T-helper 1 cell treated with Interleukin-12 subunit alpha and Interleukin-12 subunit beta and Interleukin-4 antibody, amounts not matched to agents 30 μg/mL and 1 μg/mL, for 36 hours (primary cell): ENCODE data around the gene SELENOP.

Source experiments
- H3K27ac Mint-ChIP-seq: one replicate; pipeline ENCODE4 v1.8.0; 2021; ENCODE audit warnings: mild to moderate bottlenecking, mixed read lengths
- H3K27me3 Mint-ChIP-seq: one replicate; pipeline ENCODE4 v1.8.0; 2021; ENCODE audit warnings: low read depth, mixed read lengths
- H3K36me3 Mint-ChIP-seq: one replicate; pipeline ENCODE4 v1.8.0; 2021; ENCODE audit warnings: low read depth, mixed read lengths
- H3K4me1 Mint-ChIP-seq: one replicate; pipeline ENCODE4 v1.8.0; 2021; ENCODE audit warnings: low read depth, mixed read lengths
- H3K4me3 Mint-ChIP-seq: one replicate; pipeline ENCODE4 v1.8.0; 2021; ENCODE audit warnings: mild to moderate bottlenecking, moderate library complexity, mixed read lengths
- H3K9me3 Mint-ChIP-seq: one replicate; pipeline ENCODE4 v1.8.0; 2021; ENCODE audit warnings: mixed read lengths

Gene SELENOP

DNA sequence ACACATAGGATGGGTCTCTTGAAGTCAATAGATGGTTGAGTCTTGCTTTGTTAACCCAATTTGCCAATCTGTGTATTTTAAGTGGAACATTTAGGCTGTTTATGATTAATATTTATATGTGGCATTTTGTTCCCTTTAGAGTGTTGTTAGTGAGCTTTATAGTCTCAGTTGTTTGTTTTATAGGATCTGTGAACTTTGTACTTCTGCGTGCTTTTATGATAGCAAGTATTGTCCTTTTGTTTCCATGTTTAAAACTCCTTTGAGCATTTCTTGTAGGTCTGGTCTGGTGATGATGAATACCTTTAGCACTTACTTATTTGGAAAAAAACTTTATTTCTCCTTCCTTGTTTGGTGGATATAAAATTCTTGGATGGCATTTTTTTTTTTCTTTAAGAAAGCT lies 23.8 kb downstream of the SELENOP start:
- Mint-ChIP-seq H3K27ac (no peak overlapping the region), H3K36me3 (peaks cover 1% of the 10 kb centered on the region), H3K9me3 (peaks cover 31% of the 10 kb centered on the region), H3K4me1 (no peaks in the 10 kb centered on the region), H3K4me3 (no peak overlapping the region), H3K27me3 (no peaks in the 10 kb centered on the region)

GRCh38 chr5:42787073-42787472 lies 24.6 kb downstream of the SELENOP start:
- peaks cover 31% of the 10 kb centered on the region for H3K9me3 Mint-ChIP-seq
- no peaks in the 10 kb centered on the region for H3K4me1 Mint-ChIP-seq
- H3K27me3 Mint-ChIP-seq: no peaks in the 10 kb centered on the region
- peaks cover 1% of the 10 kb centered on the region for H3K36me3 Mint-ChIP-seq
- H3K4me3 Mint-ChIP-seq: no peak overlapping the region
- no peak overlapping the region for H3K27ac Mint-ChIP-seq

GRCh38 chr5:42785756-42786155 lies 25.9 kb downstream of the SELENOP start:
- Mint-ChIP-seq H3K27me3 (no peaks in the 10 kb centered on the region), H3K36me3 (peaks cover 1% of the 10 kb centered on the region), H3K4me1 (no peaks in the 10 kb centered on the region), H3K9me3 (peaks cover 31% of the 10 kb centered on the region), H3K27ac (no peak overlapping the region), H3K4me3 (no peak overlapping the region)

DNA sequence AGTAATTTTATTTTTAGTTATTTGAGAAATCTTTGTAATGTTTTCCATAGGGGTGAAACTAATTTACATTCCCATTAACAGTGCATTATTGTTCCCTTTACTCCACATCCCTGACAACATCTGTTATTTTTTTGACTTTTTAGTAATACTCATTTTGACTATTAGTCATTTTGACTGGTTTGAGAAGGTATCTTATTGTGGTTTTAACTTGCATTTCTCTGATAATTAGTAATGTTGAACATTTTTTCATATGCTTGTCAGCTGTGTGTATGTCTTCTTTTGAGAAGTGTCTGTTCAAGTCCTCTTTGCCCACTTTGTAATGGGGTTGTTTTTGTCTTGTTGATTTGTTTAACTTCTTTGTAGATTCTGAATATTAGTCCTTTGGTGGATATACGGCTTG lies 27.6 kb downstream of the SELENOP start:
- Mint-ChIP-seq H3K27ac (no peak overlapping the region), H3K36me3 (peaks cover 1% of the 10 kb centered on the region), H3K4me1 (no peaks in the 10 kb centered on the region), H3K9me3 (peaks cover 24% of the 10 kb centered on the region), H3K27me3 (no peaks in the 10 kb centered on the region), H3K4me3 (no peak overlapping the region)

DNA sequence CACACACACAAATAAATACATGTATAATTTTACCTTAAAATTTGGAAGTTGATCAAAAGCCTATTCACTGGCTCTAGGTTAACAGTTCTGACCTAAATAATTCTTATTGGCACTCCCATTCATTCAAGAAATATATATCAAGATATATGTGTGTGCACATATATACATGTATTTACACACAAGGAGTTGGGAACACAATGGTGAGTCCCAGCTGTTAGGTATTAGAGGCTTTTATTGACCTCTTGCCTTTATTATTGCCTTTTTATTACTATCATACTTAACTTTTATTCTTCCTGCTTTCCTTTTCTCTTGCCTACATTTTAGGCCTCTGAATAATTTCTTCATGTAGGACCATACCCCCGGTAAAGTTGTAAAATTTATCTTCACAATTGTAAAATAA lies 30.1 kb downstream of the SELENOP start:
- H3K4me3 Mint-ChIP-seq: no peak overlapping the region
- peaks cover 6% of the 10 kb centered on the region for H3K4me1 Mint-ChIP-seq

DNA sequence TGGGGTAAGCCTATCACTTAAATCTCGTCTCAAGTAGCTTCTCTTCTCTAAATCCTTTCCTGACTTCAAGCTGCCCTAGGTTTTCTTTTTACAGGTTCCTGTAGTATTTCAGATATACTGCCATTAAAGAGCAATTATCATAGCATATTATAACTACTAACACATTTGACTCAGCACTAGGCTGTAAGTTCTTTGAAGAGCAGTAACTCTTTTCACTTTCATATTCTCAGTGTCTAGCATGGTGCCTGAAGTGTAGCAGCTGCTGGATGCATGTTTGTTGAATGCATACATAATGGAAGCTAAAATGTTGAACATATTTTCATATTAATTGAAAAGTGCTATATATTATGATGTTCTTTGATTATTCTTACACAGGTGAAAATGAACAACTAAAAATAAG lies 32.6 kb downstream of the SELENOP start:
- H3K27ac Mint-ChIP-seq: no peak overlapping the region
- H3K4me3 Mint-ChIP-seq: no peak overlapping the region
- H3K4me1 Mint-ChIP-seq: peaks cover 6% of the 10 kb centered on the region
- no peaks in the 10 kb centered on the region for H3K27me3 Mint-ChIP-seq
- no peaks in the 10 kb centered on the region for H3K9me3 Mint-ChIP-seq
- no peaks in the 10 kb centered on the region for H3K36me3 Mint-ChIP-seq

More for the DNA sequence above, 30.1 kb downstream of the SELENOP start:
- peaks cover 1% of the 10 kb centered on the region for H3K36me3 Mint-ChIP-seq
- H3K27ac Mint-ChIP-seq: no peak overlapping the region
- peaks cover 14% of the 10 kb centered on the region for H3K9me3 Mint-ChIP-seq
- H3K27me3 Mint-ChIP-seq: no peaks in the 10 kb centered on the region

DNA sequence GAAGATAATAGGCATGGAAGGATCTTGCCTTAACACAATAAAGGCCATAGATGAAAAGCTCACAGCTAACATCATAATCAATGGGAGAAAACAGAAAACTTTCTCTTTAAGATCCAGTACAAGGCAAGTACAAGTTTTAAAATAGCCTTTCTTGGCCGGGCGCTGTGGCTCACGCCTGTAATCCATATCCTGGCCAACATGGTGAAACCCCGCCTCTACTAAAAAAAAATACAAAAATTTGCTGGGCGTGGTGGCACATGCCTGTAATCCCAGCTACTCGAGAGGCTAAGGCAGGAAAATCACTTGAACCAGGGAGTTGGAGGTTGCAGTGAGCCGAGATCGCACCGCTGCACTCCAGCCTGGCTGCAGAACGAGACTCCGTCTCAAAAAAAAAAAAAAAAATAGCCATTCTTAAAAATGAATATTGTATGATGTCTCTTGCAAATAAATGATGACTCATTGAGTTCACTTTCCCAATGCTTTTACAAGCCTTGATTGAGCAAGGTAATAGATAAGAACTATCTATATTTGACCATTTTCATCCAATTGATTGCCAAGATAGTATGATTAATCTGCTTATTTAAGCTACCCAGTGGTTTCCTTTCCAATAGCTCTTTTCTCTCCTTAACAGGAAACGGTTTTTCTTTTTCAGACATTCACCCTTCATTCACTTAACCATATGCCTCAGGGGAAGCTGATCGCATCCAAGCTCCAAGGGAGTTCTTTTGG lies 39.3 kb downstream of the SELENOP start:
- Mint-ChIP-seq H3K27ac (no peak overlapping the region), H3K4me3 (no peak overlapping the region), H3K36me3 (no peaks in the 10 kb centered on the region)

DNA sequence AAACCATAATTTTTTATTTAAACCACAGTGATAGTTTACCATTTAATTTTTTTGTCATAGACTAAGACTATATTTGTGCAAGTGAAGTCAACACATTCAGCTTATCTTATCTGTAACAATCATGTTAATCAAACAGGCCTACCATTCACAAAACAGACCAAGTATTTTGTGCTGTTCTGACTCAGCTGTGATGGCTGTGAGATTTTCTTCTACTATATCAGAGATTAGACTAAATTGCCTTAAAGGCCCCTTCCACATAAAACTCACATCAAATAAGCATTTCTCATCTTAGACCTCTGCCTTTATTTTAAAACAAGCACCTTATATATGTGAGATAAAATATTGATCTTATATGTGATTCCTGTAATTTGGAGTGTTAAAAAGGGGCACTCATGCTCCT lies 41.7 kb downstream of the SELENOP start:
- H3K27me3 Mint-ChIP-seq: peaks cover 4% of the 10 kb centered on the region
- no peaks in the 10 kb centered on the region for H3K36me3 Mint-ChIP-seq
- peaks cover 2% of the 10 kb centered on the region for H3K4me1 Mint-ChIP-seq
- no peak overlapping the region for H3K27ac Mint-ChIP-seq
- no peak overlapping the region for H3K4me3 Mint-ChIP-seq
- H3K9me3 Mint-ChIP-seq: no peaks in the 10 kb centered on the region

More for the DNA sequence above, 39.3 kb downstream of the SELENOP start:
- peaks cover 4% of the 10 kb centered on the region for H3K27me3 Mint-ChIP-seq
- H3K9me3 Mint-ChIP-seq: no peaks in the 10 kb centered on the region
- H3K4me1 Mint-ChIP-seq: peaks cover 2% of the 10 kb centered on the region

- H3K27me3 Mint-ChIP-seq: peaks cover 4% of the 10 kb centered on the region
- no peak overlapping the region for H3K4me3 Mint-ChIP-seq
- H3K36me3 Mint-ChIP-seq: no peaks in the 10 kb centered on the region
- H3K9me3 Mint-ChIP-seq: no peaks in the 10 kb centered on the region
- H3K27ac Mint-ChIP-seq: no peak overlapping the region
- peaks cover 2% of the 10 kb centered on the region for H3K4me1 Mint-ChIP-seq
Observed at GRCh38 chr5:42768106-42768504, 43.6 kb downstream of the SELENOP start.

GRCh38 chr5:42767491-42768105 lies 44.1 kb downstream of the SELENOP start:
- Mint-ChIP-seq H3K4me3 (no peak overlapping the region), H3K27me3 (peaks cover 4% of the 10 kb centered on the region), H3K4me1 (peaks cover 2% of the 10 kb centered on the region), H3K9me3 (no peaks in the 10 kb centered on the region), H3K36me3 (no peaks in the 10 kb centered on the region), H3K27ac (no peak overlapping the region)

DNA sequence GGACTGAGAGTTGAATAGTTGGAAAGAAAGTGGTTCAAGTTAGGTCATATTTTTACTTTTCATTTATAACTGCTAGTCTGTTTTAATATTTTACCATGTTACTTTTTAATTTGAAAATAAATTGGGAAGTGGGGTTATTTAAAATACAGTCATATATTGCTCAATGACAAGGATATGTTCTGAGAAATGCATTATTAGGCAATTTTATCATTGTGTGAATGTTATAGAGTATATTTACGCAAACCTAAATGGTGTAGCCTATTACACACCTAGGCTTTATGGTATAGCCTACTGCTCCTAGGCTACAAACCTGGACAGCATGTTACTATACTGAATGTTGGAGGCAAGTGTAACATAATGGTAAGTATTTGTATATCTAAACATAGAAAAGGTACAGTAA lies 49.9 kb downstream of the SELENOP start:
- peaks cover 8% of the 10 kb centered on the region for H3K4me1 Mint-ChIP-seq
- H3K27ac Mint-ChIP-seq: no peak overlapping the region
- no peaks in the 10 kb centered on the region for H3K36me3 Mint-ChIP-seq
- H3K9me3 Mint-ChIP-seq: no peaks in the 10 kb centered on the region
- H3K27me3 Mint-ChIP-seq: peaks cover 8% of the 10 kb centered on the region
- H3K4me3 Mint-ChIP-seq: no peak overlapping the region

DNA sequence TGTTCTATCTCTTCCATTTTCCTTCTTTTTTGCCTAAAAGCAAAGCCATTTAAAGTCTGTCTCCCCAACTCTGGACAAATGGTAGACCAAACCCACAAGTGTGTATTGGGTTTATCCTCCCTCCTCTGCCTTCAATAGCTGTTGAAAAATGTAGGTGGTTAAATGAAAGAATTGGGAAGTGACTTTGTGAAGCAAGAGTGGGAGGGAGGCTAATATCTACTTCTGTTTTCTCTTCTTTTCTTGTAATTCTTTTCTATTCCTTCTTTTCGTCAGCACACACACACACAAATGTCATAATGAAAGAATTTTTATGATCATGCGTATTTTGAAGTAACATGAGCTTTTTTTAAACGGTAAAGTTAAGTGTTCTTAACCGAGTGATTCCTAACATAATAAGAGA lies 51.3 kb downstream of the SELENOP start:
- Mint-ChIP-seq H3K9me3 (no peaks in the 10 kb centered on the region), H3K4me3 (no peak overlapping the region), H3K27ac (no peak overlapping the region), H3K27me3 (peaks cover 16% of the 10 kb centered on the region), H3K36me3 (no peaks in the 10 kb centered on the region), H3K4me1 (peaks cover 10% of the 10 kb centered on the region)

DNA sequence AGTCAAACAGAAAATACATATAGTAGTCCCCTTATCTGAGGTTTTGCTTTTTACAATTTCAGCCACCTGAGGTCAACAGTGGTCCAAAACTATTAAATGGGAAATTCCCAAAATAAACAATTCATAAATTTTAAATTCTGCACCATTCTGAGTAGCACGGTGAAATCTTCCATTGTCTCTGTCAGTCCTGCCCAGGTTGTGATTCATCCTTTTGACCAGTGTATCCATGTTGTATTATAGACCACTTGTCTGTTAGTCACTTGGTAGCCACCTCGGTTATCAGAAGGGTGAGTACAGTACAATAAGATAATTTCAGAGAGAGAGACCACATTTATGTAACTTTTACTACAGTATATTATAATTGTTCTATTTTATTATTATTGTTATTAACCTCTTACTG lies 52.2 kb downstream of the SELENOP start:
- no peaks in the 10 kb centered on the region for H3K9me3 Mint-ChIP-seq
- H3K36me3 Mint-ChIP-seq: no peaks in the 10 kb centered on the region
- H3K27ac Mint-ChIP-seq: no peak overlapping the region
- peaks cover 10% of the 10 kb centered on the region for H3K4me1 Mint-ChIP-seq
- H3K27me3 Mint-ChIP-seq: peaks cover 19% of the 10 kb centered on the region
- no peak overlapping the region for H3K4me3 Mint-ChIP-seq

- peak within 1 kb of the TSS; percentile 39 for H3K27ac Mint-ChIP-seq
- H3K4me3 Mint-ChIP-seq: peak within 1 kb of the TSS; percentile 82
- H3K27me3 Mint-ChIP-seq: peaks cover 19% of the 10 kb centered on the region
- H3K4me1 Mint-ChIP-seq: peaks cover 10% of the 10 kb centered on the region
- no peaks in the 10 kb centered on the region for H3K9me3 Mint-ChIP-seq
- H3K36me3 Mint-ChIP-seq: no peaks in the 10 kb centered on the region
Observed at GRCh38 chr5:42756606-42757601, 54.8 kb downstream of the SELENOP start, which contains the start of gene CCDC152. TSS of gene CCDC152 (plus strand) at chr5:42756818. CDS start at chr5:42759122, 2,304 bp downstream.
